HG03135 (cell line): ENCODE results near the gene SIGLEC15.

Experiments used
- ATAC-seq: cut with Tn5 transposase; IDR thresholded peaks from one replicate; pipeline ENCODE4 v1.9.1; 2021; ENCODE audit warnings: mild to moderate bottlenecking, moderate library complexity; ENCODE audit not compliant: unreplicated experiment

Gene SIGLEC15

DNA sequence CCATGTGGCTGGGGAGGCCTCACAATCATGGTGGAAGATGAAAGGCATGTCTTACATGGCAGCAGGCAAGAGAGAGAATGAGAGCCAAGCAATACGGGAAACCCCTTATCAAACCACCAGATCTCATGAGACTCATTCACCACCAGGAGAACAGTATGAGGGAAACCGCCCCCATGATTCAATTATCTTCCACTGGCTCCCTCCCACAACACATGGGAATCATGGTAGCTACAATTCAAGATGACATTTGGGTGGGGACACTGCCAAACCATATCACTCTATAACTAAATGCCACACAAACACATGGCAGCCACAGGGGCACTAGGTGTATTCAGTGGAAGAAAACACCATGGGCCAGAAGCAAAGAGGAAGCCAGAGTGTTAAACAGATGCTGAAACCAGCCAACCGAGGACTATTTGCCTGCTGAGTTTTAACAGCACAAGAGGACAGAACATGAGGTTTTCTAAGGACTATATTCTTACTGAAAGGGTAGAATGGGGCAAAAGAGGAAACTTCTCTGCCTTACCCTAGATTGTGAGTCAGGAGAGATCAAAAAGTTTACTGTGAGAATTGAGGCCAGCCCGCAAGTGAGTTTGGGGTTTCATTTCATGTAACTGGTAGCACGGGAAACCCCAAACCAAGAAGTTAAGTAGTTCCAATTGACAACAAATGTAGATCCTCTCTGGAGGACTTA, 49.2 kb downstream of the SIGLEC15 start:
- ATAC-seq = peak; percentile 89

DNA sequence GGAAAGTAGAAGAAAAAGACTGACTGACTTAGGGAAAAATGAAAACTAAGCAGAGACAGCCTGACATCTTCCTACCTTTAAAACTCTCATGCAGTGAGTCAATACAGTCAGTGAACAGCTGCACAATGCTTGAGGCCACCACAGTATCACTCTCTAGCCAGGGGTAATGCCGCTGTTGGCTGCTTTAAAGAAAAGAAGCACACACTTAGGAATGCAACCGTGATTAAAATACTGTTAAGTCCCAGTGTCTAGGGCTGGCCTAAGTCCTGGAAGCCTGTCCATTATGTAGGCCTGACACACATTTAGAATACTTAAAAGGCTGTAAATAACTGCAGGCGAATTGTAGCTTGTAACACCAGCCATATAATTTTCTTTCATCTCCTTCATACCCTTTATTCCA, 50.7 kb downstream of the SIGLEC15 start:
- no peak for ATAC-seq

DNA sequence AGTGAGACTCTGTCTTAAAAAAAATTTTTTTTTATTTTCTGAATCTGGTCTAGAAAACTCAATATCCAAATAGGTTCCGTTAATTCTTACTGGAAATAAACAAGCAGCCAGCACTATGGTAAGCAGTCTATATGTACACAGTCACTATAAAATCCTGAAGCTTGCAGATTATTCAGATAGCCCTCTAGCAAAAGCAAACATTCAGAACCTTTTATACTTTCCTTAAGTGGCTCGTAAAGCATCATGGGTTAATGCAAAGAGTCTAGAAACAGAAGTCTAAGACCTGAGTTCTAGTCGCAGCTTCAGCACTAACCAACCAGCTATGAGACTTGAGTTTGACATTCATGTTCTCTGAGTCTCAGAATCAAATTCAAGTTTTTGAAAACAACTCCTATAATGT, 51.9 kb downstream of the SIGLEC15 start:
- no peak for ATAC-seq

DNA sequence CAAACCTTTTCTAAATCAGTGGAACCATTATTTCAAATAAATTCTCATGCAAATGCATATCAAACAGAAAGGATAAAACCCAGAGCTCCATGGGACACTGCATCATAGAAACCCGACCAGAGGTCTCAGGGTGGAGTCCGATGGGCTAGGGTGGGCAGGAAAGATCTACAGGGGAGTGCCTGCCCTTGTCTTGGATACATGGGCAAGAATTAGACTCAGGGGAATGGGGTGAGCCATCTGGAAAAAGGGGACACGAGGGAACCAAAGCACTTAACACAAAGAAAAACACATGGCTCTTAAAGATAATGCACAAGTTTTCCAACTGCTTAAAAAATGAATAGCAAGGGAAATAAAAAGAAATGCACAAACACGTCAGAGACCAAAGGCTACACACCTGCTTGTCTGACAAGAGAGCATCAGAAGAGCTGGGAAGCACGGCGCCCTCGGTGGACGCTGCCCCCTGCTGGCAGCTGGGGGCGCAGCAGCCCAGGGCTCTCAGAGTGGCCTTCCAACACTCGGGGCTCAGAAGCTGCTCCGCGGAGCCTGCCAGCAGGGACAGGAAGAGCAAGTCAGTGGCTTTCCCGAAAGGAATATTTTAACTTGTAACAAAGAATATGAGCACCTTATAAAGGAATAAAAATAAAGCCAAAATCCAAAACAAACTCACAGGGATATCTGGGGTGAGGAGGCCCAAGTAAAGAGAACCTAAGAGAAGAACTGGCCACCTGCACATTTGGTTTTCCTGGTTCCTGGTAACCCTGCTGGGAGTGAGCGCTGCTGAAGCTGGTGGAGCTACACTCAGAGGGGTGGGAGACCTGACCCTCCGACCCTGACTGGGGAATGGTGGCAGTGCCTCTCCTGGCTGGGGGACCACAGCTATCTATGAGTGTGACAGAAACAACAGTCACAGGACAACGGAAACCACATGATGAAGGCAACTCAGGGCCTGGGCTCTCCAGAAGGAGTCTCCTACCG, 54.5 kb downstream of the SIGLEC15 start:
- ATAC-seq = peak; percentile 73

DNA sequence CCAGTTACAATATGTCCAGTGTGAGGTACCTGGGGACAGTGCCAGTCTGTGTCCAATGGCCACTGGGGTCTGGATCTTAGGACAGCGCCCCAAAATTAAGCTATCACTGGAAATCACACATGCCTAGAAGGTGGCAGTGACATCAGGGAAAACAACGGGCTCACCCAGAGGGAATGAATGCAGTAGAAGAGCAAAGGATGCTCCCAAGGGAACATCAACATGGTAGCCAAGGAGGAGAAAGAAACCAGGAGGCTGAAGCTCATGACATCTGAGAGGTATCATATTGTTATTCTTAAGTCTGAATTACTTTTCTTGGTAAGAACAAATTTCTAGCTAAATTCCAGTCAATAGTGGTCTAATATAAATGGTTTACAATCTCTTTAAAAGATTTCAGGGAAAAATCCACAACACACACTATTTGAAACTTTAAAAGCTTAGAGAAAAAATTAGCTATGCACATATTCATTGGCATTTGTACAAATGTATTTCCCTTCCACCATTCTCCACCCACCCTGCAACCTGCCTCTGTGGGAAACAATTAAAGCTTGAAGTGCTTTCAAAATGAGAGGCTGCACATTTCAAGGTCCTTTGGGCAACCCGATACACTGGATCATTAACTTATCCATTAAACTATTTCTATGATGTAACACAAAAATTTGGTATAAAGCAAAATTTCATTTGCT, 55.5 kb downstream of the SIGLEC15 start:
- ATAC-seq = no peak

DNA sequence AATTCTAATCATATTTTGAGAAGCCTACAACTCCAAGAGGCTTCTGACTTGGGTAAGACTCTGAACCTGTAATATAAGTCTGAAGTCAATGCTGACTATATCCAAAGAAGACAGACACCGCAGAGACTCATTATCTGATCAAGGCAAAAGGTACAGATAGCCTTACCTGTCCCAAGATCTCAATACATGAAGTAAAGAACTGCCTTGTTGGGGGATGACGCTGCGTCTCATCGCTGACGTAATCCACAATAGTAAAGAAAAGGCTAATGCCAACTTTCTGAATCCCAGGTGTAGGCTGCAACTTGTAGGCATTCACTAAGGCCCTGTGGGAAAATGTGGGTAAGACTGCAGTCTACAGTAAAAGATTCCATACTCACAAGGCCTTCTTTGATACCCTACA, 62.1 kb downstream of the SIGLEC15 start:
- ATAC-seq = no peak

DNA sequence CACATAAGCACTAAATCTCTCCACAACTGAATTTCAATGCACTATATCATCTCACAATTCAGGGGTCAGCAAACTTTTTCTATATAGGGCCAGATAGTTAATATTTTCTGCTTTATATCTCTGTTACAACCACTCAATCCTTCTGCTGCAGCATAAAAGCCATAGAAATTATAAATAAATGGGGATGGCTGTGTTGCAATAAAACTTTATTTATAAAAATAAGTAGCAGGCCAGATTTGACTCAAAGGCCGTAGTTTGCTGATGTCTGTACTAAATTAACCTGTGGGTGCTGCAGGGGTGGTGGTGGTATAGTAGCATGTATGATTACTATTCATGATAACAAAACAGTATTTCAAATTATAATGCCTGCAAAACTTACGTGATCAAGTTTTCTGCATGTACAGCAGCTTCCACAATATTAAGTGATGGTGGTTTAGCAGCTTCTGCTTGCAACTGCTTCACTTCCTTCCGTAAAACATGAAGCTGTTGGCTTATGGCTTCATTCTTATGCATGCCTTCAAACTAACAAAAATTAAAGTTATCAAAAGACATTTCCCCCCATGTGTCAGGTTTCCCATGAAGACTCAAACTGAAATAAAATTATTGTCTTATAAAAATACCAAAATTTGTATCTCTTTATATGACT, 64.1 kb downstream of the SIGLEC15 start:
- ATAC-seq = no peak

DNA sequence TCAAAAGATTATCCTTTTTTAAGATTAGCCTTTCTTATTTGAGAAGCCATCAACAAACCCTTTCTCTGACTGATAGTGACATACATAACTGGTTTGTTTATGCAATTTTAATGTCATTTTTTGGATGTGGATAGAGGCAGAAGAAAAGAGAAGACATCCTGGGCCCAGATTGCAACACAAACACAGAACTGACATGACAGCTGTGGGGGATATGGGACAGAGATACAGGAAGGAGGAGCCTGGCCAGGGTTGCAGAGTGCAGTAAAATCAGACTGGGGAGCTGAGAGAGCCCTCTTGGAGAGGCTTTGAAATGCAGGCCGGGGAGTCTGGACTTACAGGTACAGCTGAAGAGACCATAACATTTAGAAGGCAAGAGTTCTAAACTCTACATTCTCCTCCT, 65.1 kb downstream of the SIGLEC15 start:
- ATAC-seq = no peak

DNA sequence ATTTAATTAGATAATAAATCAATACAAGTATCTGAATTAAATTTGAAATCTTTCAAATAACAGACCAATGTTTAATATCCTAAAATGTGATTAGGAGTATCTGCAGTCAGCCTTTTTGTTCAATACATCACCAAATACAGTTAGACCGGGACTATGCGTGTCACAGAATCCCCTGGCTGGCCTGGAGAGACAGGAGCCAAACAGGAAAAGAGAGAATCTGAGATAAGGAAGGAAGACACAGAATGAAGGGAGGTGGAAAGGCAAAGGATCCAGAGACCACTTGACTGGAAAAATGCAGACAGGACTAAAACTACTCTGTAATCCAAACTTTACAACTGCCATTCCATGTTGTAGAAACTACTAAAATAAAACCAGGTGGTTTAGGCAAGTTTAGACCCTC, 66.3 kb downstream of the SIGLEC15 start:
- no peak for ATAC-seq
